Vagina (tissue), 2 donors: ENCODE data around the gene SLC37A2. TPM values are rescaled to one million over a fixed set of nuclear protein-coding genes. Genes with fewer than 3 reads are reported as not detected.

Source experiments
- DNase-seq, 2 donors: peaks; one replicate each; pipeline ENCODE4 v3.0.0-alpha.2; 2017; ENCODE audit errors: extremely low spot score in 2 of 2
- H3K27ac ChIP-seq: fragments of 200-600 bp; sonication (generic); one replicate; pipeline ENCODE4 v1.5.1; 2019
- H3K27me3 ChIP-seq: fragments of 200-600 bp; sonication (generic); one replicate; pipeline ENCODE4 v1.5.1; 2019
- H3K36me3 ChIP-seq, 2 donors: fragments of 200-600 bp; sonication (generic); one replicate each; pipeline ENCODE4 v1.5.1; 2017 to 2019
- H3K4me1 ChIP-seq: fragments of 200-600 bp; sonication (generic); one replicate; pipeline ENCODE4 v1.5.1; 2019
- H3K4me3 ChIP-seq, 2 donors: fragments of 200-600 bp; sonication (generic); 1 replicate in 1 of 2; 2 replicates in 1 of 2; pipeline ENCODE4 v1.5.1; 2016 to 2019
- H3K9me3 ChIP-seq: fragments of 200-600 bp; sonication (generic); one replicate; pipeline ENCODE4 v1.5.1; 2019
- CTCF ChIP-seq, 3 experiments: fragments of 450-650 bp in 2 of 3; fragments of 200-600 bp in 1 of 3; sonication (generic) in 1 of 3; IDR thresholded peaks; one replicate each; pipeline ENCODE4 v1.5.1; 2017 to 2019; ENCODE audit warnings: antibody characterized with exemption in 3 of 3, mild to moderate bottlenecking in 2 of 3, moderate library complexity in 2 of 3
- POLR2A ChIP-seq, 2 donors: fragments of 450-650 bp; IDR thresholded peaks; one replicate each; pipeline ENCODE4 v1.6.1; 2017; ENCODE audit warnings: antibody characterized with exemption in 2 of 2, mild to moderate bottlenecking in 2 of 2, moderate library complexity in 2 of 2
- POLR2AphosphoS5 ChIP-seq, 2 donors: sonication (generic); formaldehyde crosslinking; IDR thresholded peaks; one replicate each; pipeline ENCODE4 v1.9.0; 2017; ENCODE audit warnings: antibody characterized with exemption in 2 of 2, mild to moderate bottlenecking in 2 of 2, low read depth in 1 of 2; ENCODE audit not compliant: insufficient read depth in 1 of 2
- intact Hi-C: fragments of 100-400 bp; cut with DNase I; formaldehyde crosslinking; loops from one replicate; pipeline ENCODE4 v1.15.1; 2023
- total RNA-seq: library from RNA; depleted of rRNA; stranded (reverse); fragments of >200 nt; gene quantifications from one replicate; pipeline ENCODE4 v1.2.3, GENCODE V29; 2016

SLC37A2 gene
- total RNA-seq, 1 donor from 2014 or later: 22.6 TPM

- peak overlapping the region; percentile 61 for H3K27ac ChIP-seq
- no peak for DNase-seq
- H3K4me3 ChIP-seq: peak overlapping the region; percentile 44 to 62
- TF ChIP-seq CTCF (IDR thresholded peaks at IDR 0.05) (no peak), POLR2AphosphoS5 (IDR thresholded peaks at IDR 0.05; ENCODE audit: insufficient read depth in 1 of 2, low read depth in 1 of 2) (no peak), POLR2A (IDR thresholded peaks at IDR 0.05) (no peak)
- H3K27me3 ChIP-seq: no peaks in the 10 kb centered on the region
- H3K4me1 ChIP-seq: peaks cover 10% of the 10 kb centered on the region
- no peaks in the 10 kb centered on the region for H3K36me3 ChIP-seq
- intact Hi-C loops: no loop called here
- H3K9me3 ChIP-seq: no peaks in the 10 kb centered on the region
Observed at GRCh38 chr11:125063429-125064043, 431 bp downstream of the SLC37A2 start.

- peak overlapping the region; percentile 61 for H3K27ac ChIP-seq
- DNase-seq: no peak
- intact Hi-C loops: no loop called here
Observed at GRCh38 chr11:125064070-125064469, 965 bp downstream of the SLC37A2 start.

GRCh38 chr11:125068368-125068767 is 5.3 kb downstream of the SLC37A2 start:
- Histone ChIP-seq H3K36me3 (no peaks in the 10 kb centered on the region), H3K27ac (no peak overlapping the region), H3K9me3 (no peaks in the 10 kb centered on the region), H3K4me3 (no peak overlapping the region), H3K4me1 (peaks cover 31% of the 10 kb centered on the region), H3K27me3 (no peaks in the 10 kb centered on the region)
- intact Hi-C loops: no loop called here
- no peak for DNase-seq
- no peak for TF ChIP-seq CTCF (IDR thresholded peaks at IDR 0.05)
- TF ChIP-seq POLR2A (IDR thresholded peaks at IDR 0.05): no peak
- TF ChIP-seq POLR2AphosphoS5 (IDR thresholded peaks at IDR 0.05; ENCODE audit: insufficient read depth in 1 of 2, low read depth in 1 of 2): no peak

More at GRCh38 chr11:125064070-125064469, 965 bp downstream of the SLC37A2 start:
- Histone ChIP-seq H3K27me3 (no peaks in the 10 kb centered on the region), H3K36me3 (no peaks in the 10 kb centered on the region), H3K4me1 (peaks cover 10% of the 10 kb centered on the region), H3K4me3 (peak overlapping the region; percentile 44 to 62), H3K9me3 (no peaks in the 10 kb centered on the region)
- no peak for TF ChIP-seq CTCF (IDR thresholded peaks at IDR 0.05)
- no peak for TF ChIP-seq POLR2AphosphoS5 (IDR thresholded peaks at IDR 0.05; ENCODE audit: insufficient read depth in 1 of 2, low read depth in 1 of 2)
- no peak for TF ChIP-seq POLR2A (IDR thresholded peaks at IDR 0.05)

GRCh38 chr11:125069008-125069407 is 5.9 kb downstream of the SLC37A2 start:
- DNase-seq: no peak
- intact Hi-C loops: no loop called here
- H3K27ac ChIP-seq: no peak overlapping the region

More at GRCh38 chr11:125069008-125069407, 5.9 kb downstream of the SLC37A2 start:
- Histone ChIP-seq H3K36me3 (no peaks in the 10 kb centered on the region), H3K4me1 (peaks cover 24% of the 10 kb centered on the region), H3K27me3 (no peaks in the 10 kb centered on the region), H3K4me3 (no peak overlapping the region), H3K9me3 (no peaks in the 10 kb centered on the region)
- TF ChIP-seq POLR2A (IDR thresholded peaks at IDR 0.05) (no peak), CTCF (IDR thresholded peaks at IDR 0.05) (no peak)
